Hepatocyte (in vitro differentiated cells): ENCODE results near the gene USP44. TPM values are rescaled to one million over a fixed set of nuclear protein-coding genes. Genes with fewer than 3 reads are reported as not detected.

ENCODE experiments used
- DNase-seq: peaks from one replicate; pipeline ENCODE4 v3.0.0-alpha.2; 2016; ENCODE audit warnings: low spot score
- H2AFZ ChIP-seq: fragments of 200-600 bp; sonication (generic); 2 replicates; pipeline ENCODE4 v1.6.0; 2016; ENCODE audit warnings: antibody characterized with exemption, mild to moderate bottlenecking
- H3K27ac ChIP-seq: fragments of 200-600 bp; sonication (generic); 2 replicates; pipeline ENCODE4 v1.5.1; 2016; ENCODE audit warnings: mild to moderate bottlenecking
- H3K27me3 ChIP-seq: fragments of 200-600 bp; sonication (generic); 2 replicates; pipeline ENCODE4 v1.6.1; 2016
- H3K36me3 ChIP-seq: fragments of 200-600 bp; sonication (generic); replicated peaks from 2 replicates; pipeline ENCODE4 v1.5.1; 2016; ENCODE audit warnings: low read depth; ENCODE audit not compliant: insufficient read depth
- H3K4me1 ChIP-seq: fragments of 200-600 bp; sonication (generic); 2 replicates; pipeline ENCODE4 v1.5.1; 2016; ENCODE audit warnings: mild to moderate bottlenecking, moderate library complexity; ENCODE audit not compliant: insufficient read depth
- H3K4me2 ChIP-seq: fragments of 200-600 bp; sonication (generic); 2 replicates; pipeline ENCODE4 v1.6.0; 2016
- H3K4me3 ChIP-seq: fragments of 200-600 bp; sonication (generic); 2 replicates; pipeline ENCODE4 v1.5.1; 2016; ENCODE audit warnings: mild to moderate bottlenecking
- H3K79me2 ChIP-seq: fragments of 200-600 bp; sonication (generic); 2 replicates; pipeline ENCODE4 v1.6.0; 2017; ENCODE audit warnings: mild to moderate bottlenecking
- H3K9me2 ChIP-seq: fragments of 200-600 bp; sonication (generic); replicated peaks from 2 replicates; pipeline ENCODE4 v1.6.0; 2017; ENCODE audit warnings: mild to moderate bottlenecking; ENCODE audit not compliant: insufficient read depth
- H3K9me3 ChIP-seq: fragments of 200-600 bp; sonication (generic); 2 replicates; pipeline ENCODE4 v1.5.1; 2016; ENCODE audit warnings: low read depth, mild to moderate bottlenecking
- H4K20me1 ChIP-seq: fragments of 200-600 bp; sonication (generic); 2 replicates; pipeline ENCODE4 v1.6.0; 2016; ENCODE audit warnings: mild to moderate bottlenecking; ENCODE audit not compliant: insufficient read depth, poor library complexity, severe bottlenecking
- CTCF ChIP-seq: fragments of 200-600 bp; sonication (generic); IDR thresholded peaks from 2 replicates; pipeline ENCODE4 v1.5.1; 2016; ENCODE audit warnings: antibody characterized with exemption, mild to moderate bottlenecking; ENCODE audit not compliant: poor library complexity
- EZH2 ChIP-seq: fragments of 200-600 bp; sonication (generic); IDR thresholded peaks from 2 replicates; pipeline ENCODE4 v1.6.1; 2016; ENCODE audit warnings: antibody characterized with exemption, mild to moderate bottlenecking, borderline replicate concordance
- EZH2phosphoT487 ChIP-seq: fragments of 200-600 bp; sonication (generic); IDR thresholded peaks from one replicate; pipeline ENCODE4 v1.6.1; 2018; ENCODE audit warnings: antibody characterized with exemption, mild to moderate bottlenecking, low read depth, moderate library complexity; ENCODE audit not compliant: unreplicated experiment, severe bottlenecking
- WGBS: methylation state at CpG from one replicate; pipeline ENCODE4 v1.1.6; 2016; ENCODE audit warnings: low lambda C conversion rate; ENCODE audit errors: missing lambda C conversion rate; 5-methylcytosine and 5-hydroxymethylcytosine counted together
- polyA plus RNA-seq: library from polyadenylated mRNA; unstranded; fragments of >200 nt; fragmentation: Nextera tagmentation; extraction: Ambion mirVana; gene quantifications from 2 replicates; pipeline ENCODE4 v1.2.1, GENCODE V29; 2016
- total RNA-seq: library from RNA; depleted of rRNA; stranded (reverse); fragments of >200 nt; gene quantifications from 2 replicates; pipeline ENCODE4 v1.2.3, GENCODE V29; 2014

The USP44 gene
- total and polyA plus RNA-seq, 2 experiments from 2014 or later: 0.80 TPM; not detected in 1

- WGBS: 81% methylated on average over 7 of the region's 7 CpGs
- Histone ChIP-seq H3K79me2 (no peaks in the 10 kb centered on the region), H3K4me2 (no peak overlapping the region), H4K20me1 (no peaks in the 10 kb centered on the region), H3K9me2 (no peaks in the 10 kb centered on the region), H3K36me3 (no peaks in the 10 kb centered on the region), H3K27me3 (no peaks in the 10 kb centered on the region), H3K4me1 (no peaks in the 10 kb centered on the region), H3K9me3 (no peaks in the 10 kb centered on the region), H3K27ac (no peak overlapping the region), H3K4me3 (no peak overlapping the region), H2AFZ (no peak overlapping the region)
- no peak for DNase-seq
- no peak for TF ChIP-seq CTCF
- TF ChIP-seq EZH2: no peak
- TF ChIP-seq EZH2phosphoT487: no peak
Observed at GRCh38 chr12:95593266-95593871, 42.1 kb upstream of the USP44 start.

GRCh38 chr12:95591731-95592130 lies 40.5 kb upstream of the USP44 start:
- 71% methylated on average over 2 of the region's 2 CpGs for WGBS
- H3K4me2 ChIP-seq: no peak overlapping the region

GRCh38 chr12:95590775-95591174 lies 39.5 kb upstream of the USP44 start:
- H3K4me3 ChIP-seq: no peak overlapping the region
- H3K9me2 ChIP-seq: no peaks in the 10 kb centered on the region
- no peak overlapping the region for H3K27ac ChIP-seq
- no peaks in the 10 kb centered on the region for H3K36me3 ChIP-seq
- H3K4me1 ChIP-seq: no peaks in the 10 kb centered on the region
- H3K79me2 ChIP-seq: no peaks in the 10 kb centered on the region
- 95% methylated on average over 2 of the region's 2 CpGs for WGBS
- H3K4me2 ChIP-seq: no peak overlapping the region
- TF ChIP-seq EZH2: no peak
- no peak for TF ChIP-seq EZH2phosphoT487
- TF ChIP-seq CTCF: no peak
- H3K27me3 ChIP-seq: no peaks in the 10 kb centered on the region
- DNase-seq: no peak
- H3K9me3 ChIP-seq: no peaks in the 10 kb centered on the region
- H4K20me1 ChIP-seq: no peaks in the 10 kb centered on the region
- H2AFZ ChIP-seq: no peak overlapping the region

More at GRCh38 chr12:95591731-95592130, 40.5 kb upstream of the USP44 start:
- Histone ChIP-seq H4K20me1 (no peaks in the 10 kb centered on the region), H3K4me1 (no peaks in the 10 kb centered on the region), H3K27me3 (no peaks in the 10 kb centered on the region), H3K27ac (no peak overlapping the region), H3K9me3 (no peaks in the 10 kb centered on the region), H3K4me3 (no peak overlapping the region), H3K9me2 (no peaks in the 10 kb centered on the region), H2AFZ (no peak overlapping the region), H3K36me3 (no peaks in the 10 kb centered on the region), H3K79me2 (no peaks in the 10 kb centered on the region)
- DNase-seq: no peak
- TF ChIP-seq EZH2: no peak
- no peak for TF ChIP-seq EZH2phosphoT487

GRCh38 chr12:95583933-95584332 lies 32.7 kb upstream of the USP44 start:
- no peaks in the 10 kb centered on the region for H3K27me3 ChIP-seq
- H2AFZ ChIP-seq: no peak overlapping the region
- H3K9me2 ChIP-seq: no peaks in the 10 kb centered on the region
- H3K36me3 ChIP-seq: no peaks in the 10 kb centered on the region
- no peak overlapping the region for H3K27ac ChIP-seq
- no peaks in the 10 kb centered on the region for H3K79me2 ChIP-seq
- no peak for DNase-seq
- H3K4me3 ChIP-seq: no peak overlapping the region
- no peaks in the 10 kb centered on the region for H4K20me1 ChIP-seq
- no peaks in the 10 kb centered on the region for H3K4me1 ChIP-seq
- WGBS: 87% methylated on average over 2 of the region's 2 CpGs
- H3K9me3 ChIP-seq: no peaks in the 10 kb centered on the region
- TF ChIP-seq CTCF (no peak), EZH2 (no peak), EZH2phosphoT487 (no peak)
- H3K4me2 ChIP-seq: no peak overlapping the region
